GM12801 (cell line): ENCODE data around the gene EARS2.

Source experiments
- CTCF ChIP-seq: IDR thresholded peaks from one replicate; pipeline ENCODE4 v1.5.1; 2011; ENCODE audit warnings: control low read depth; ENCODE audit not compliant: insufficient read length; ENCODE audit errors: extremely low read depth

The EARS2 gene

GRCh38 chr16:23479138-23479537 is 78.0 kb downstream of the EARS2 start:
- no peak for TF ChIP-seq CTCF

GRCh38 chr16:23478566-23478965 is 78.6 kb downstream of the EARS2 start:
- no peak for TF ChIP-seq CTCF

- TF ChIP-seq CTCF, result no peak
Observed at GRCh38 chr16:23476289-23476688, 80.9 kb downstream of the EARS2 start.
